Vagina (tissue), 2 donors: ENCODE results near the gene KCNA1.

Source experiments
- CTCF ChIP-seq, 3 experiments: fragments of 450-650 bp in 2 of 3; fragments of 200-600 bp in 1 of 3; sonication (generic) in 1 of 3; IDR thresholded peaks; one replicate each; pipeline ENCODE4 v1.5.1; 2017 to 2019; ENCODE audit warnings: antibody characterized with exemption in 3 of 3, mild to moderate bottlenecking in 2 of 3, moderate library complexity in 2 of 3
- POLR2AphosphoS5 ChIP-seq, 2 donors: sonication (generic); formaldehyde crosslinking; IDR thresholded peaks; one replicate each; pipeline ENCODE4 v1.9.0; 2017; ENCODE audit warnings: antibody characterized with exemption in 2 of 2, mild to moderate bottlenecking in 2 of 2, low read depth in 1 of 2; ENCODE audit not compliant: insufficient read depth in 1 of 2

GRCh38 chr12:4900327-4900726, 9.4 kb upstream of the KCNA1 start:
- TF ChIP-seq CTCF (IDR thresholded peaks at IDR 0.05), result no peak
- TF ChIP-seq POLR2AphosphoS5 (IDR thresholded peaks at IDR 0.05; ENCODE audit: insufficient read depth in 1 of 2, low read depth in 1 of 2), result no peak
